HG02870 (cell line): Measurements from ENCODE around the gene HLF.

ENCODE experiments used
- ATAC-seq: cut with Tn5 transposase; IDR thresholded peaks from one replicate; pipeline ENCODE4 v1.9.1; 2021; ENCODE audit warnings: mild to moderate bottlenecking, moderate library complexity; ENCODE audit not compliant: unreplicated experiment

HLF gene

GRCh38 chr17:55289978-55290377 lies 25.2 kb downstream of the HLF start:
- ATAC-seq, result no peak

GRCh38 chr17:55290492-55291113 lies 25.8 kb downstream of the HLF start:
- peak; percentile 47 for ATAC-seq

- ATAC-seq, result no peak
Measured at GRCh38 chr17:55291114-55291507, 26.4 kb downstream of the HLF start.

GRCh38 chr17:55292094-55292493 lies 27.3 kb downstream of the HLF start:
- no peak for ATAC-seq

GRCh38 chr17:55294042-55294751 lies 29.4 kb downstream of the HLF start:
- no peak for ATAC-seq

- peak; percentile 86 for ATAC-seq
Measured at GRCh38 chr17:55295411-55296170, 30.8 kb downstream of the HLF start.

- no peak for ATAC-seq
Measured at GRCh38 chr17:55296171-55296695, 31.5 kb downstream of the HLF start.

- no peak for ATAC-seq
Measured at GRCh38 chr17:55296699-55297098, 31.9 kb downstream of the HLF start.

- ATAC-seq, result no peak
Measured at GRCh38 chr17:55298111-55298730, 33.5 kb downstream of the HLF start.

GRCh38 chr17:55299162-55299838 lies 34.5 kb downstream of the HLF start:
- no peak for ATAC-seq

GRCh38 chr17:55299890-55300289 lies 35.1 kb downstream of the HLF start:
- no peak for ATAC-seq

- no peak for ATAC-seq
Measured at GRCh38 chr17:55300479-55301290, 35.9 kb downstream of the HLF start.

GRCh38 chr17:55301521-55302406 lies 37.0 kb downstream of the HLF start:
- no peak for ATAC-seq

- ATAC-seq, result no peak
Measured at GRCh38 chr17:55302407-55302787, 37.6 kb downstream of the HLF start.

GRCh38 chr17:55303008-55303493 lies 38.3 kb downstream of the HLF start:
- no peak for ATAC-seq

- ATAC-seq, result no peak
Measured at GRCh38 chr17:55303701-55304145, 39.0 kb downstream of the HLF start.

- ATAC-seq, result no peak
Measured at GRCh38 chr17:55304171-55304859, 39.6 kb downstream of the HLF start.
